Epithelial cell of proximal tubule (primary cell): ENCODE measurements around the gene TRABD2B. TPM values are rescaled to one million over a fixed set of nuclear protein-coding genes. Genes with fewer than 3 reads are reported as not detected.
A peak's percentile ranks its signal among the peaks of the same experiment; 100 is the strongest.

Experiments
- DNase-seq: peaks from one replicate; pipeline ENCODE4 v3.0.0-alpha.2; 2011; ENCODE audit warnings: low read depth
- H3K4me3 ChIP-seq: 2 replicates; pipeline ENCODE4 v1.5.1; 2011; ENCODE audit warnings: low read depth, mild to moderate bottlenecking, low read length
- total RNA-seq: library from RNA; depleted of rRNA; stranded (reverse); fragments of >200 nt; gene quantifications from 2 replicates; pipeline ENCODE4 v1.2.3, GENCODE V29; 2015
- TF ChIP-seq, protein P1 (sequence below): conservative IDR thresholded peaks from 2 replicates; pipeline ENCODE4 v1.5.1; 2012; ENCODE audit warnings: low read depth, mild to moderate bottlenecking, low read length

Gene TRABD2B
- 0.14 and 0.46 TPM in 2 replicates for total RNA-seq

DNA sequence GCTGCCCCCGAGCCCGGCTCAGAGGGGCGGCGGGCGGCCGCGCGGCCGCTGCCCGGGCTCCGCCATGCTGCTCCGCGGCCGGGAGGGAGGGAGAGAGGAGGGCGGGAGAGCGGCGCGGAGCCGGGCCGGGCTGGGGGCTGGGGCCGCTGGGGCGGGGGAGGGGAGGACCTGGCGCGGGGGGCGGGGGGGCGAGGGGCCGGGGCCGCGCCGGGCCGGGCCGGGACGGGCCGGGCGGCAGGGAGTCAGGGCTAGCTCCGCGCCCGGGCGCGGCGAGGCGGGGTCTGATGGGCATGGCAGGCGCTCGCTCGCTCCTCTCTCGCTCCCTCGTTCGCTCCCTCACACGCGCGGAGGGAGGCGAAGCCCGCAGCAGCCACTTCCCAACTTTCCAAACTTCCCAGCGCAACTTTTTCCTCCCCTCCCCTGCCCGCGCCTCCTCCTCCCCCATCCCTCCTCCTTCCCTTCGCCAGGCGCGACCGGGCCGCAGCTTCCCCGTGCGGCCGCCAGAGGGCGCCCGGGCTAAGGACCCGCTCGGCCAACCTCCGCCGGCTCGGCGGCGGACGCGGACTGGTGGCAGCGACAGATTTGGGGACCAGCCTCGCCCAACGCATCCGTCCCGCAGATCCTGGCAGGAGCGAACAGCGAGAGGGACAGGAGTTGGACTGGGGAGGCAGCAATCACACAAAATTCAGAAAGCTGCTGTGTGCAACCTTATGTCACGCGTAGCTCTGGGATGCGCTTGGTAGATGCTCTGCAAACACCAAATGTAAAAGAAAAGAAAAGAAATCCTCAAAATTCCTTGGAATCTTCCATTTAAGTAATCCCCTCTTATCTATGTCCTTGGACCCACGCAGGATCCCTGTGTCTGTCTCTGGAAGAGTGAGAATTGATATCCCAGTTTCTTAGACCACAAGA is at the start of gene TRABD2B:
TRABD2B (minus strand) TSS at position 97 of the 912 bp plus-strand sequence.
- TF ChIP-seq, protein P1, sequence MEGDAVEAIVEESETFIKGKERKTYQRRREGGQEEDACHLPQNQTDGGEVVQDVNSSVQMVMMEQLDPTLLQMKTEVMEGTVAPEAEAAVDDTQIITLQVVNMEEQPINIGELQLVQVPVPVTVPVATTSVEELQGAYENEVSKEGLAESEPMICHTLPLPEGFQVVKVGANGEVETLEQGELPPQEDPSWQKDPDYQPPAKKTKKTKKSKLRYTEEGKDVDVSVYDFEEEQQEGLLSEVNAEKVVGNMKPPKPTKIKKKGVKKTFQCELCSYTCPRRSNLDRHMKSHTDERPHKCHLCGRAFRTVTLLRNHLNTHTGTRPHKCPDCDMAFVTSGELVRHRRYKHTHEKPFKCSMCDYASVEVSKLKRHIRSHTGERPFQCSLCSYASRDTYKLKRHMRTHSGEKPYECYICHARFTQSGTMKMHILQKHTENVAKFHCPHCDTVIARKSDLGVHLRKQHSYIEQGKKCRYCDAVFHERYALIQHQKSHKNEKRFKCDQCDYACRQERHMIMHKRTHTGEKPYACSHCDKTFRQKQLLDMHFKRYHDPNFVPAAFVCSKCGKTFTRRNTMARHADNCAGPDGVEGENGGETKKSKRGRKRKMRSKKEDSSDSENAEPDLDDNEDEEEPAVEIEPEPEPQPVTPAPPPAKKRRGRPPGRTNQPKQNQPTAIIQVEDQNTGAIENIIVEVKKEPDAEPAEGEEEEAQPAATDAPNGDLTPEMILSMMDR: peak; percentile 88
- DNase-seq: no peak
- H3K4me3 ChIP-seq: peak within 1 kb of the TSS; percentile 91

GRCh38 chr1:48044311-48044710 is 47.1 kb upstream of the TRABD2B start:
- TF ChIP-seq, protein P1: no peak
- no peak overlapping the region for H3K4me3 ChIP-seq
- no peak for DNase-seq

GRCh38 chr1:48043622-48044021 is 46.4 kb upstream of the TRABD2B start:
- TF ChIP-seq, protein P1: no peak
- DNase-seq: no peak
- H3K4me3 ChIP-seq: no peak overlapping the region

GRCh38 chr1:48040154-48040553 is 43.0 kb upstream of the TRABD2B start:
- DNase-seq: no peak
- no peak overlapping the region for H3K4me3 ChIP-seq
- TF ChIP-seq, protein P1: no peak

GRCh38 chr1:48039088-48040054 is 42.2 kb upstream of the TRABD2B start:
- TF ChIP-seq, protein P1: no peak
- DNase-seq: no peak
- H3K4me3 ChIP-seq: no peak overlapping the region

DNA sequence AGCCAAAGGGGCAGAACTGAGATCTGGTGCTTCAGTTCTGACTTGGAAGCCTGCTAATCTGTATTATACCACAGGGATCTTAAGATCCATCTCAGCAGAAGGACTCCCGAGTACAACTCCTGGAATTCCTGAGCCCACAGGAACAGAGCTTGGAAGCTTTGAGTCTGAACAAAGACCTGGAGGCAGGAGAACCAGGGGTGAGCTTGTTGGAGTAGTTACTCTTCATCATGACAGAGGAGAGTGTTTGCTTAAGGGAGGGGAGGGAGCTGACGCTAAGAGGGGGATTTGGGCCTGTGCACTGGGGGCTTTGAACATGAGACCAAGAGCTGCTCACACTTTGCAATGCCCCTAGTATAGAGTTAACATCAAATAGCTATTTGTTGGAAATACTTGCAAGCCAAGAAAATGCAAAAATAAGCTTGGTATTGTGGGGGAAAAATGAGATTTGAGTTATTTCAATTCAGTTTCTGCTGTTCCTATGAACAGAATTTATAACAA is 41.1 kb upstream of the TRABD2B start:
- DNase-seq: no peak
- TF ChIP-seq, protein P1: no peak
- no peak overlapping the region for H3K4me3 ChIP-seq
